Mucosa of descending colon (tissue), 3 donors: ENCODE measurements around the gene CAMSAP1. TPM values are rescaled to one million over a fixed set of nuclear protein-coding genes. Genes with fewer than 3 reads are reported as not detected.

Experiments used
- ATAC-seq: fragments of 200-7000 bp; cut with Tn5 transposase; one replicate; pipeline ENCODE4 v1.9.1; 2020; ENCODE audit warnings: mild to moderate bottlenecking, moderate library complexity
- DNase-seq, 3 donors: peaks; one replicate each; pipeline ENCODE4 v3.0.0-alpha.2; 2020
- H3K36me3 ChIP-seq: fragments of 200-600 bp; one replicate; pipeline ENCODE4 v1.8.0; 2021; ENCODE audit warnings: low read depth, mild to moderate bottlenecking
- H3K4me1 ChIP-seq: fragments of 200-600 bp; one replicate; pipeline ENCODE4 v1.8.0; 2021; ENCODE audit warnings: low read depth, mild to moderate bottlenecking
- H3K4me3 ChIP-seq: fragments of 200-600 bp; one replicate; pipeline ENCODE4 v1.8.0; 2021; ENCODE audit warnings: mild to moderate bottlenecking
- H3K9me3 ChIP-seq: fragments of 200-600 bp; one replicate; pipeline ENCODE4 v1.8.0; 2021; ENCODE audit warnings: mild to moderate bottlenecking
- intact Hi-C, 2 donors: fragments of 100-400 bp; cut with DNase I in 1 of 2; cut with micrococcal nuclease in 1 of 2; formaldehyde crosslinking; loops; one replicate each; pipeline versions ENCODE4 v1.11.0 to v1.11.1; 2022; cut with DNase I, micrococcal nuclease
- total RNA-seq, 3 donors: library from RNA; stranded (reverse); fragmentation: NEBNext Ultra II Directional in 2 of 3; extraction: Animal tissue kit (Norgen Biotek cat#: 25700) in 2 of 3; gene quantifications; one replicate each; pipeline versions ENCODE4 v1.2.1 to v1.2.4, GENCODE V29; 2021 to 2023
- TF ChIP-seq, protein P1 (sequence below): fragments of 200-600 bp; IDR thresholded peaks from one replicate; pipeline ENCODE4 v1.8.0; 2022; ENCODE audit warnings: antibody characterized with exemption, mild to moderate bottlenecking
- donor health status: DM: no; HTN: no; CAD: no; lungs with moderate emphysema.
- donor health status: DM: no; HTN: no; CAD: no.
- donor health status: DM: no; HTN: yes; CAD: no.

CAMSAP1 gene
- total RNA-seq, 3 donors from 2014 or later = 11.5 to 37.8 (median 14.3) TPM

DNA sequence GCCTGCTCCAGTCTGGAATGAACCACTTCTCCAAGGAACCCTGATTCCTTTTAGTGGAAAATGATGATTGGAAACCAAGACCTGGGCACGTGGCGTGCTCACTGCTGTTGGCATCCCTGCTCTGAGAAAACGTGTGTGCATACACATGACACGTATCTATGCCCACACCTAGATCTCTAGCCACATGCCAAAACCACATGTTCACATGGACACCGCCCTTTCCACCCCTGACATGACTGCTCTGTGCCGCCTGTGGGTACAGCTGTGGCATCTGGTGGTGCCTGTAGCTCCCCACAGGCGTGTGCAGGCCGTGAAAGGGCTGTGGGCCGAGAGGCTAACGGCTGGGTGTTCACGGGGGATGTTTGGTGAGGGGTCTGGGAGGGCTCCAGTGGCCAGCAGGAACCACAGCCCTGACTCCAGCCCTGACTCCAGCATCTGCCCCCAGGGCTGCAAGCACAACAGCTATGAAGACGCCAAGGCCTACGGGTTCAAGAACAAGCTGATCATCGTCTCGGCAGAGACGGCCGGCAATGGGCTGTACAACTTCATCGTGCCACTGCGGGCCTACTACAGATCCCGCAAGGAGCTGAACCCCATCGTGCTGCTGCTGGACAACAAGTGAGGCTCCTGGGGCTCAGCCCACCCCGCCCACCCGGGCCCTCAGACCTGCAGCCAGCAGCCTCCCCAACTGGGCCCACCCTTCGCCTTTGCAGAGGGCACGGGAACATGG, 130.3 kb downstream of the CAMSAP1 start:
- H3K36me3 ChIP-seq = no peaks in the 10 kb centered on the region
- no peaks in the 10 kb centered on the region for H3K4me1 ChIP-seq
- DNase-seq = no peak
- TF ChIP-seq, protein P1, sequence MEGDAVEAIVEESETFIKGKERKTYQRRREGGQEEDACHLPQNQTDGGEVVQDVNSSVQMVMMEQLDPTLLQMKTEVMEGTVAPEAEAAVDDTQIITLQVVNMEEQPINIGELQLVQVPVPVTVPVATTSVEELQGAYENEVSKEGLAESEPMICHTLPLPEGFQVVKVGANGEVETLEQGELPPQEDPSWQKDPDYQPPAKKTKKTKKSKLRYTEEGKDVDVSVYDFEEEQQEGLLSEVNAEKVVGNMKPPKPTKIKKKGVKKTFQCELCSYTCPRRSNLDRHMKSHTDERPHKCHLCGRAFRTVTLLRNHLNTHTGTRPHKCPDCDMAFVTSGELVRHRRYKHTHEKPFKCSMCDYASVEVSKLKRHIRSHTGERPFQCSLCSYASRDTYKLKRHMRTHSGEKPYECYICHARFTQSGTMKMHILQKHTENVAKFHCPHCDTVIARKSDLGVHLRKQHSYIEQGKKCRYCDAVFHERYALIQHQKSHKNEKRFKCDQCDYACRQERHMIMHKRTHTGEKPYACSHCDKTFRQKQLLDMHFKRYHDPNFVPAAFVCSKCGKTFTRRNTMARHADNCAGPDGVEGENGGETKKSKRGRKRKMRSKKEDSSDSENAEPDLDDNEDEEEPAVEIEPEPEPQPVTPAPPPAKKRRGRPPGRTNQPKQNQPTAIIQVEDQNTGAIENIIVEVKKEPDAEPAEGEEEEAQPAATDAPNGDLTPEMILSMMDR = no peak
- no peak overlapping the region for H3K4me3 ChIP-seq
- H3K9me3 ChIP-seq = no peaks in the 10 kb centered on the region
- no peak for ATAC-seq
- intact Hi-C loops = no loop called here

GRCh38 chr9:135775911-135776310, 131.4 kb downstream of the CAMSAP1 start:
- H3K9me3 ChIP-seq = no peaks in the 10 kb centered on the region
- no peak overlapping the region for H3K4me3 ChIP-seq
- H3K4me1 ChIP-seq = no peaks in the 10 kb centered on the region
- DNase-seq = no peak
- intact Hi-C loops = no loop called here
- no peak for ATAC-seq
- H3K36me3 ChIP-seq = no peaks in the 10 kb centered on the region
- TF ChIP-seq, protein P1 = no peak

DNA sequence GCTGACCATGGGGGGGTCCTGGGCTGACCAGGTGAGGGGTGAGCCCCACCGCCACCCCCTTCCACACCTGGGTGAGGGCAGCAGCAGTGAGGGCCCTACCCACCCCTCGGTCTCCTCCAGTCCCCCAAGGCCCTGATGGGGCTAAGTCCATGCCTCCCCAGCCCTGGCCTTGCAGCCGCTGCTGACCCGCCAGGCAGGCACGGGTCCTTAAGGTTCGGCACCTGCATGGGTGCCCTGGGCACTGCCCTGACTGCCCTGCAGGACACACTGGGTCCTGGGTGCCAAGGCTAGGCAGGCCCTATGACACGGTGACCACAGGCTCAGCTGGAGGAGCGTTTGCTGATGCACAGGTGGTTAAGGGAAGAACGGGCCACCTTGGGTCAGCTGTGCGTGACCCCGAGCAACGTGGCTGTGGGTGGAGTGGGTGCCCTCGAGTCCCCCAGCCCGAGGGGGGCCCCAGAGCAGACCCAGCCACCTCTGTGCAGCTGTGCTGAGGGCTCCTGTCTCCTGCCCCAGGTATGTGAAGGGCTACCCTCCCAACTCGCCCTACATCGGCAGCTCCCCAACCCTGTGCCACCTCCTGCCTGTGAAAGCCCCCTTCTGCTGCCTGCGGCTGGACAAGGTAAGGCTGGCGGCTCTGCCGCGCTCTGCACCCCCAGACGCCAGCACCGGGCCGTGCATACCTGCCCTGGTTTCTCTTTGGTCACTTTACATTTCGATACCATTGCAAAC, 132.4 kb downstream of the CAMSAP1 start:
- Histone ChIP-seq H3K36me3 (no peaks in the 10 kb centered on the region), H3K4me1 (no peaks in the 10 kb centered on the region), H3K4me3 (no peak overlapping the region), H3K9me3 (no peaks in the 10 kb centered on the region)
- intact Hi-C loops = no loop called here
- TF ChIP-seq, protein P1 = no peak
- DNase-seq (no peak), ATAC-seq (no peak)

- Histone ChIP-seq H3K9me3 (no peaks in the 10 kb centered on the region), H3K36me3 (no peaks in the 10 kb centered on the region), H3K4me1 (no peaks in the 10 kb centered on the region), H3K4me3 (no peak overlapping the region)
- TF ChIP-seq, protein P1 = no peak
- ATAC-seq (no peak), DNase-seq (no peak)
- intact Hi-C loops = no loop called here
Measured at GRCh38 chr9:135774239-135774747, 133.1 kb downstream of the CAMSAP1 start.

DNA sequence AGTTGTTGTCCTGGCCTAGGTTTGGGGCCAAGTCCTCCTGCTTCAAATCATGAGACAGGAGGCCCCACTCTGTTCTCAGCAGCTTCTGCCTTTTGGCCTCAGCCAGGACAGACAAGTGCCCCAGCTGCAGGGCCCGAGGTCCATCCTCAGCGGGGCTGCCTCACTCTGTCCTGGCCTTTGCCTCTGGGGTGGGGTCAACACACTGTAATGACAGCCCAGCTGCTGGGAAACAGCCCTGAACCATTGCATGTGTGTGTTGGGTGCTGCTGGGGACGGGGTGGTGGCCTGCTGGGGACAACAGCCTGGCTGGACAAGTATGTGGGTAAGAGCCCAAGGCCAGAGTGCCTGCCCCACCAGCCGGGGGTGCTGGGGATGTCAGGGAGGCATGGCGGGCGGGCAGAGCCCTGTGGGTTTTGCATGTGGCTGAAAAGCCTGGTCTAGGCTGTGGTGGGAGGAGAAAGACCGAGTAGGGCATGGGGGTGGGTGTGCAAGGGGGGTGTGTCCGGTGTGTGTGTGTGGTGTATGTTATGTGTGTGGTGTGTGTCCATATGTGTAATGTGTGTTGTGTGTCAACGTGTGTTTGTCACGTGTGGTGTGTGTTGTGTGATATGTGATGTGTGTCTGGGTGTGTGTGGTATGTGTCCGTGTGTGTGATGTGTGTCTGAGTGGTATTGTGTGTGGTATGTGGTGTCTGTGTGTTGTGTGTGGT, 133.7 kb downstream of the CAMSAP1 start:
- Histone ChIP-seq H3K9me3 (no peaks in the 10 kb centered on the region), H3K4me1 (no peaks in the 10 kb centered on the region), H3K36me3 (no peaks in the 10 kb centered on the region), H3K4me3 (no peak overlapping the region)
- intact Hi-C loops = no loop called here
- TF ChIP-seq, protein P1 = no peak
- ATAC-seq (no peak), DNase-seq (no peak)
